GDM1 (cell line): ENCODE data around the gene RUSC1.

ENCODE experiments used
- DNase-seq: peaks from one replicate; lab custom pipeline; 2025; lab: John Stamatoyannopoulos, UW

RUSC1 gene

DNA sequence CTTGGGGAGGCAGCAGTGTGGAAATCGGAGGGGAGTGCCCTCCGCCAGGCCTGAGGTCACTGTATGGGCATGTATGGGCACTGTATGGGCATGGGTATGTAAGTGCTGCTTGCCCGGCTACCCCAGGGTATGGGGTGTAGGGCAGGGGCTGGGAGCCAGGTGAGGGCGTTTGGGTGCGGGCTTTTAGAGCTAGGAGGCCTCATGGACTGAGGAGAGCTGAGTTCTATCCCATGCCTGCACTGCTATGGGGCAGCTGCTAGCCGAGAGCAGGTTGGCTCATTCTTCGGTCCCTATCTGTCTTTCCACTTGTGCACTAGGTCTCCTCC lies 24.8 kb upstream of the RUSC1 start:
- no peak for DNase-seq

DNA sequence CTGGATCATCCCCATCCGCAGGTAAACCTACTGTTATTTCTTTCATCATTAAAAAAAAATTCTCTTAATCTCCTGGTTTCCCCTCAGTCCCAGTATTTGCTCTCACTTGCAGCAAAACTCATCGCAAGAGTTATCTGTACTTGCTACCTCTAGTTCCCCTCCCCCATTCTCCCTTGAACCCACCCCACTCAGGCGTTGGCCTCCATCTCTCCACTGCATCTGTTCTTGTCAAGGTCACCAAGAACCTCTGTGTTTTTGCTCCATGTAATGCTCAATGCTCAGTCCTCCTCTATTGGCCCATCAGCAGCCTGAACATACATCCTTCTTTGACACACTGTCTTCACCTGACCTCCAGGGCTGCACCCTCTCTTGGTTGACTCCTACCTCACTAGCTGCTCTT lies 24.0 kb upstream of the RUSC1 start:
- no peak for DNase-seq

- DNase-seq = no peak
Observed at GRCh38 chr1:155297384-155297783, 23.3 kb upstream of the RUSC1 start.

DNA sequence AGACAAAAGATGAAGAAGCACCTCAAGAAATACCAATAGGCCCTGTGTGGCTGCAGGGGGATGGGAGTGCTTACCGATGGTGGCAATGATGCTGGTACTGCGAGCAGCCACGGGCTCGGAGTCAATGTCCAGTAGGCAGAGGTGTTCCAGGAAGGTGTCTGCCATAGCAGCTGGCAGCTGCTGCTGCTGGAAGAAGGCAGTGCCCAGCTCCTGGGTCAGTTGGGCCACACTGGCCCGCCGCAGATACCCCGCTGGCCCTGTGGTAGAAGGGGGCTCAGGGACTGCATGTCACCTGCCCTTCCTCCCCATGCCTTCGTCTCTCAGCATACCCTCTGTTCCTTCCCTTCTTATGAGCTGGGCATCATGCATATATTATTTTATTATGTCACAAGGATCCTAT lies 20.7 kb upstream of the RUSC1 start:
- DNase-seq = no peak

- DNase-seq = no peak
Observed at GRCh38 chr1:155300553-155301329, 20.0 kb upstream of the RUSC1 start.

- DNase-seq = no peak
Observed at GRCh38 chr1:155301342-155301841, 19.3 kb upstream of the RUSC1 start, which contains the start of gene PKLR. PKLR (minus strand) TSS chr1:155301438; CDS start chr1:155301395, 43 bp downstream.

DNA sequence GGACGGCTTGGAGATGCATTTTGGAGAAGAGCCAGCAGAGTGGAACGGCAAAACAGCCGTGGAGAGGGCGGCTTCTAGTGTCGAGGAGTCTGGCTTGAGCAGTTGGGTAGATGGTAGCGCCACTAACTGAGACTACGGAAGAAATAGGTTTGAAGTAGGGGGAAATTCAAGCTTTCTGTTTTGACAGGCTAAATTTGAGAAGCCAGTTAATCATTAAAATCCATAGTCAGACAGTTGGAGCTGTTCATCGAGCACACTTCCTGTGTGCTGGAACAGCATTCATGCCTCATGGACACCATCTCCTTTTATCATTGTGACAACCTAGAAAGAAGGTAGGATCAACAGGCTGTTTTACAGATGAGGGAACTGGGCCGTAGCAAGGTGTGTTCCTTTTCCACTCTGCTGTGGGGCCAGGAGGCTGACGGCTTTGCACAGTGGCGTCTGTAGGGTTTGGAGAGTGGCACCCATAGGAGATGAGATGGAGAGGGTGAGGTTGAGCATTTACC lies 16.1 kb upstream of the RUSC1 start:
- DNase-seq = no peak

- no peak for DNase-seq
Observed at GRCh38 chr1:155305881-155306391, 14.8 kb upstream of the RUSC1 start.

GRCh38 chr1:155307247-155307740 lies 13.4 kb upstream of the RUSC1 start:
- DNase-seq = peak; percentile 27

DNA sequence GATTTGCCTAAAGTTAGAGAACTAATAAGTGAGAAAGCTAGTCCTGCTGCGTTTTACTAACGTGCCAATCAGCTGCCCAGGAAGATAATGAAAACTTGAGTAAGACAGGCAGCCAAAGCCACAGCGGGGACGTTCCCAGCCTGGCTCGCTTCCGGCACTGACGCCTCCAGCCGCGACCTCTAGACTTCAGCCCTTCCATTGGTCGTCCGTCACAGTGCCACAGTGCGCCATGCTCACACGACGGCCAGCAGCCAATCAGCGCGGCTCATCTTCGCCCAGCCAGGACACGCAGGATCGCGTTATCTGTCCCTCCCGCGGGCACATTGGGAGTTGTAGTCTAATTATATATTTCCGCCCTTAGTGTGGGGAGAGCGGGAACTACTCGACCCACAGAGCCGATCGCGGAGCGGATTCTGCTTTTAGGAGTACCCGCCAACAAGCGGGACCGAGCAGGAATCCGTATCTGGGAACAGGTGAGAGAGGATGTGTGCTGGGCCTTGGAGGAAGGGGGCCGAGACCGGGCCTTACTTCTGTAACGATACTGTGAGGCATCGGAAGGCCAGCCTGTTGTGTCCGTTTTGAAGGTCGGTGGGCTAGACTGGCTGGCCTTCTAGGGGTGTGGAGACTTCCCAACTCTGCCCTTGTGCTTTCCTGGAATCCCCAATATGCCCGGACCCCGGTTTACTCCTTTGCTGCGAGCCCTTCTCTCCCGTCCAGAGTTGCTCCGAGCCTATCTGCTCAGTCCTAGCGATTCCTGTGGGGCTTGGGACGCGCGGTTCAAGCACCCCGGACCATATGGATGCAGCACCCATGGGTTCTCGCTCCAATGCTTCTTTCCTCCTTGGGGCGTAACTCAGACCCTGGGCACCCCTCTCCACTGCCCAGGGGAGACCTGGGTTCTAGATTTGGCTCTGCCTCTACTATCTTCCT lies 11.9 kb upstream of the RUSC1 start, which contains the start of gene FDPS:
TSS of gene FDPS (plus strand) at position 374 of the 930 bp plus-strand sequence. CDS start 924 bp downstream, outside the sequence.
- DNase-seq = peak; percentile 97

GRCh38 chr1:155309423-155310021 lies 11.2 kb upstream of the RUSC1 start:
- DNase-seq = no peak

DNA sequence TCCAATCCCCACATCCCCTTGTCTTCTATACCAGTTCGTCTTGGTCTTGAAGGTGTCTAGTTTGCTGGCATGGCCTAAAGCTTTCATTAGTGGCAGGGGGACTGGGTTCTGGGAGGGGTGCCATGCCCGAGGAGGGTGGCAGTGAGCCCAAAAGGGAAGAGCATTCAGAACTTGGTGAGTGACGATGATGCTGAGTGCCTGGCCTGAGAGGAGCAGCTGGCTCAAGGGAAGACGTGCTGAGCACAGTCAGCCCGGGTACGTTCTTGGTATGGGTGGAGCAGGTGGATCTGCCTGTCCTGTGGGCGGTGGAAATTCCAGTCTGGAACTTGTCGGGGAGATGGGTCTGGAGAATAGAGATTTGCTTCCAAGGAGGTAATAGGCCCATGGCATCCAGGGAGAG lies 7.4 kb upstream of the RUSC1 start:
- no peak for DNase-seq

- DNase-seq = no peak
Observed at GRCh38 chr1:155316922-155317321, 3.8 kb upstream of the RUSC1 start.

- DNase-seq = no peak
Observed at GRCh38 chr1:155318082-155318481, 2.6 kb upstream of the RUSC1 start.

- no peak for DNase-seq
Observed at GRCh38 chr1:155319536-155319935, 1.2 kb upstream of the RUSC1 start.

GRCh38 chr1:155320252-155320651 lies 442 bp upstream of the RUSC1 start:
- DNase-seq = no peak

DNA sequence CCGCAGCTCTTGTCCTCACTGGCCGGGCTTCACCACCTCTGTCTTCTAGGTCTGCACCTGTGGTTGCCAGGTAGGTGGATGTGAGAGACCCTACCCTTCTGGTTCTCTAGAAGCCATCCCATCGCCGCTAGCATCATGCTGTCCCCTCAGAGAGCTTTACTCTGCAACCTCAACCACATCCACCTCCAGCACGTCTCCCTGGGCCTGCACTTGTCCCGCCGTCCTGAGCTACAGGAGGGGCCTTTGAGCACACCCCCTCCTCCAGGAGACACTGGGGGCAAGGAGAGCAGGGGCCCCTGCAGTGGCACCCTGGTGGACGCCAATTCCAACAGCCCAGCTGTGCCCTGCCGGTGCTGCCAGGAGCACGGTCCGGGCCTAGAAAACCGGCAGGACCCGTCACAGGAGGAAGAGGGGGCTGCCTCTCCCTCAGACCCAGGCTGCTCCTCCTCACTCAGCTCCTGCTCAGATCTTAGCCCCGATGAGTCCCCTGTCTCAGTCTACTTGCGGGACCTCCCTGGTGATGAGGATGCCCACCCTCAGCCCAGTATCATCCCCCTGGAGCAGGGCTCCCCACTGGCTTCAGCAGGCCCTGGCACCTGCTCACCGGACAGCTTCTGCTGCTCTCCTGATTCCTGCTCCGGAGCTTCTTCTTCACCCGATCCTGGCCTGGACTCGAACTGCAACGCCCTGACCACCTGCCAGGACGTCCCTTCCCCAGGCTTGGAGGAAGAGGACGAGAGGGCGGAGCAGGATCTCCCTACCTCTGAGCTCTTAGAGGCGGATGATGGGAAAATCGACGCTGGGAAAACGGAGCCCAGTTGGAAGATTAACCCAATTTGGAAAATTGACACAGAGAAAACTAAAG lies 1.2 kb downstream of the RUSC1 start:
- DNase-seq = no peak

- no peak for DNase-seq
Observed at GRCh38 chr1:155322571-155322952, 1.9 kb downstream of the RUSC1 start.

DNA sequence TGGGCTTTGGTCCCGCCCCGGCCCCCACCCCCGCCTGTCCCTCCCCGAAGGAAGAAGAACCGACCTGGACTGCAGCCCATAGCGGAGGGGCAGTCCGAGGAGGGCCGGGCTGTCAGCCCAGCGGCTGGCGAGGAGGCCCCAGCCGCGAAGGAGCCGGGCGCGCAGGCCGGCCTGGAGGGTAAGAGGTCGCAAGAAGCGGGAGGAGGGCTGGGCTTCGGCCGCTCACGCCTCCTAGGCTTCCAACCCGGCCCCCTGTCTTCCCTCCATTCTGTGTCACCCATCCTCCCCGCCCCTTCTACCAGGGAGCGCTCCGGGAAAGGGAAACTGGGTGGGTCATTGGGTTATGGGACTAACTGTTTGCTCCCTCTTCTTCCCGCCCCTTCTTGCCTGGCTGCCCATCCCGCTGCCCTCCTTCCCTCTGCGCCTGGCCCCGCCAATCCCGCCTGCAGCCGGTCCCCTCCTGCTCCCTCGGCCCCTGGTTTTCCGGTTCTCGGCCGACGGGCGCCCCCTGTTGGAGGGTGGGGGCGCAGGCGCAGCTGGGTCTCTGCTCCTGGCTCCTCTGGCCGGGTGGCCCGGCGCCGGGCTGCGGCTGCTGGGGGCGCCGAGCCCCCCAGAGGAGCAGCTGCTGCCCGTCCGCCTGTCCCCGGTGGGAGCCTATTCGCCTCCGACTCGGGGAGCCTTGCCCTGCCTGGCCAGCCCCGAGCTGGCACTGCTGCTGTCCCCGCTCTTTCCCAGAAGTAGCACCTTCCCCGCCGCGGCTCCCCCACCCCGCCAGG lies 2.4 kb downstream of the RUSC1 start:
- DNase-seq = peak; percentile 90

DNA sequence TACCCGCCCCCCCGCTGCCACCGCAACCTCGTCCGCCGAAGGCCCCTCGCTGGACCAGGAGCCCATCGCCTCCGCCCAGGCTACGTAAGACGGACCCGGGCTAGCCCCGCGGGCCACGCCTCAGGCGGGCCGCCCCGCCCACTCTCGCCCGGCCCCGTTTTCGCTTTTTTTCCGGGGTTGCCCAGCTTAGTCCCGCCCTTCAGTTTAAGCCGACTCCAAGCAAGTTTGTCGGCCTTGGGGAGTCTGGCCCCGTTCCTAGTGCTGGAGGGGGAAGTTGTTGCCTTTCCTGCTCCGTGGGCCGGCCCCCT lies 3.0 kb downstream of the RUSC1 start:
- peak; percentile 75 for DNase-seq
